Esophagus squamous epithelium (tissue), 5 donors: ENCODE results near the gene CFL1. TPM values are rescaled to one million over a fixed set of nuclear protein-coding genes. Genes with fewer than 3 reads are reported as not detected.
"Not testable (repeated sequence)": the region's sequence is repeated elsewhere in the genome, so short reads cannot be mapped to it uniquely, and the experiment has no call there.

Experiments
- DNase-seq: peaks from one replicate; lab custom pipeline; 2025; lab: John Stamatoyannopoulos, UW
- H3K27ac ChIP-seq, 4 donors: fragments of 200-600 bp; sonication (generic); one replicate each; pipeline ENCODE4 v1.5.1; 2016 to 2019; ENCODE audit warnings: mild to moderate bottlenecking in 1 of 4
- H3K27me3 ChIP-seq, 4 donors: fragments of 200-600 bp; sonication (generic); 1 replicate in 3 of 4; 2 replicates in 1 of 4; pipeline versions ENCODE4 v1.5.1 to v1.6.0; 2017 to 2021; ENCODE audit warnings: antibody characterized with exemption in 1 of 4
- H3K36me3 ChIP-seq, 3 donors: fragments of 200-600 bp; sonication (generic); one replicate each; pipeline ENCODE4 v1.5.1; 2016 to 2019
- H3K4me1 ChIP-seq, 3 donors: fragments of 200-600 bp; sonication (generic); one replicate each; pipeline ENCODE4 v1.5.1; 2017 to 2019
- H3K4me3 ChIP-seq, 4 donors: fragments of 200-600 bp; sonication (generic); 1 replicate in 3 of 4; 2 replicates in 1 of 4; pipeline ENCODE4 v1.5.1; 2016 to 2019; ENCODE audit warnings: mild to moderate bottlenecking in 2 of 4, moderate library complexity in 1 of 4
- H3K9me3 ChIP-seq, 3 donors: fragments of 200-600 bp; sonication (generic); one replicate each; pipeline ENCODE4 v1.5.1; 2016 to 2019
- POLR2A ChIP-seq, 4 donors: fragments of 450-650 bp; IDR thresholded peaks; one replicate each; pipeline ENCODE4 v1.6.1; 2017; ENCODE audit warnings: antibody characterized with exemption in 4 of 4, mild to moderate bottlenecking in 4 of 4, moderate library complexity in 3 of 4
- WGBS, 2 donors: methylation state at CpG; one replicate each; pipeline ENCODE4 v1.1.5; 2018; 5-methylcytosine and 5-hydroxymethylcytosine counted together
- intact Hi-C: fragments of 100-400 bp; cut with DNase I; formaldehyde crosslinking; loops from one replicate; pipeline ENCODE4 v1.15.0; 2022
- total RNA-seq, 4 donors: library from RNA; depleted of rRNA; stranded (reverse); fragments of >200 nt; gene quantifications; one replicate each; pipeline ENCODE4 v1.1.0, GENCODE V29; 2016
- TF ChIP-seq, protein P1 (sequence below), 6 experiments: fragments of 450-650 bp in 4 of 6; fragments of 200-600 bp in 2 of 6; sonication (generic) in 2 of 6; IDR thresholded peaks; one replicate each; pipeline ENCODE4 v1.5.1; 2016 to 2019; ENCODE audit warnings: antibody characterized with exemption in 6 of 6, mild to moderate bottlenecking in 4 of 6, moderate library complexity in 4 of 6
- donor health status: DM: yes; HTN: yes; CAD: no.

The CFL1 gene
- total RNA-seq, 4 donors from 2014 or later, result 453 to 833 (median 750) TPM

DNA sequence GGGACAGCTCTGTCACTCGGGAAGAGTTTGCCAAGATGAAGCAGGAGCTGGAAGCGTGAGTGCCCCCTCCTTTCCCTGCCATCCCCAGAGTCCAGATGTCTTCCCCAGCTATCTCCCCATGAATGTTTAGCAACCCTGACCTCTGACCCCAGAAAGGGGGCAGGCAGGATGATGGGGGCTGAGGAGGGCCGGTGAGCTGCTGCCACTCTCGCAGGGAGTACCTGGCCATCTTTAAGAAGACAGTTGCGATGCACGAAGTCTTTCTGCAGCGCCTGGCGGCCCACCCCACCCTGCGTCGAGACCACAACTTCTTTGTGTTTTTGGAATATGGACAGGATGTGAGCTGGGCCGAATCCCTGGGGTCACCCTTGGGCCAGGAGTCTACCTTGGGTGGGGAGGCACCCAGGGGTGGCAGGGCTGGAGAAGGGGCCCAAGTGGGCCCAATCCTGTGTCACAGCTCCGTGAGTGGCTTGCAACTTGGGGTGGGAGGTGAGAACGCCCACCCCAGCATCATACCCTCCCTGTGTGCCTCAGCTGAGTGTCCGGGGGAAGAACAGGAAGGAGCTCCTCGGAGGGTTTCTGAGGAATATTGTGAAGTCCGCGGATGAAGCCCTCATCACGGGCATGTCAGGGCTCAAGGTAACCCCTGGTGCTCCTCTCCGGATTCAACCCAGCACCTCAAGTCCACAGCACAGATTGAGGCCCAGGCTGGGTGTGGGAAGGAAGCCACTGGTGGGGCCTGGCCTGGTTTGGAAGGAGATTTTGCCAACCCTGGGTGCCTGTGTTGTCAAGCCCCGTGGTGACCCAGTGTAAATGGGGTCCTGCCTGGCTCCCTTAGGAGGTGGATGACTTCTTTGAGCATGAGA lies 7.5 kb downstream of the CFL1 start:
- no peaks in the 10 kb centered on the region for H3K27me3 ChIP-seq
- H3K9me3 ChIP-seq, result no peaks in the 10 kb centered on the region
- WGBS, 2 donors, result 71 to 80% methylated on average over 12 to 18 of the region's 20 CpGs
- H3K4me1 ChIP-seq, result peaks cover 0 to 24% (median 5%) of the 10 kb centered on the region in 3 donors
- TF ChIP-seq, protein P1, sequence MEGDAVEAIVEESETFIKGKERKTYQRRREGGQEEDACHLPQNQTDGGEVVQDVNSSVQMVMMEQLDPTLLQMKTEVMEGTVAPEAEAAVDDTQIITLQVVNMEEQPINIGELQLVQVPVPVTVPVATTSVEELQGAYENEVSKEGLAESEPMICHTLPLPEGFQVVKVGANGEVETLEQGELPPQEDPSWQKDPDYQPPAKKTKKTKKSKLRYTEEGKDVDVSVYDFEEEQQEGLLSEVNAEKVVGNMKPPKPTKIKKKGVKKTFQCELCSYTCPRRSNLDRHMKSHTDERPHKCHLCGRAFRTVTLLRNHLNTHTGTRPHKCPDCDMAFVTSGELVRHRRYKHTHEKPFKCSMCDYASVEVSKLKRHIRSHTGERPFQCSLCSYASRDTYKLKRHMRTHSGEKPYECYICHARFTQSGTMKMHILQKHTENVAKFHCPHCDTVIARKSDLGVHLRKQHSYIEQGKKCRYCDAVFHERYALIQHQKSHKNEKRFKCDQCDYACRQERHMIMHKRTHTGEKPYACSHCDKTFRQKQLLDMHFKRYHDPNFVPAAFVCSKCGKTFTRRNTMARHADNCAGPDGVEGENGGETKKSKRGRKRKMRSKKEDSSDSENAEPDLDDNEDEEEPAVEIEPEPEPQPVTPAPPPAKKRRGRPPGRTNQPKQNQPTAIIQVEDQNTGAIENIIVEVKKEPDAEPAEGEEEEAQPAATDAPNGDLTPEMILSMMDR (IDR thresholded peaks at IDR 0.05), result no peak
- no peak for TF ChIP-seq POLR2A (IDR thresholded peaks at IDR 0.05)
- H3K4me3 ChIP-seq, result no peak overlapping the region
- no peak overlapping the region for H3K27ac ChIP-seq
- no peak for DNase-seq
- peaks cover 31 to 51% (median 35%) of the 10 kb centered on the region in 3 donors for H3K36me3 ChIP-seq
- intact Hi-C loops, result no loop called here

DNA sequence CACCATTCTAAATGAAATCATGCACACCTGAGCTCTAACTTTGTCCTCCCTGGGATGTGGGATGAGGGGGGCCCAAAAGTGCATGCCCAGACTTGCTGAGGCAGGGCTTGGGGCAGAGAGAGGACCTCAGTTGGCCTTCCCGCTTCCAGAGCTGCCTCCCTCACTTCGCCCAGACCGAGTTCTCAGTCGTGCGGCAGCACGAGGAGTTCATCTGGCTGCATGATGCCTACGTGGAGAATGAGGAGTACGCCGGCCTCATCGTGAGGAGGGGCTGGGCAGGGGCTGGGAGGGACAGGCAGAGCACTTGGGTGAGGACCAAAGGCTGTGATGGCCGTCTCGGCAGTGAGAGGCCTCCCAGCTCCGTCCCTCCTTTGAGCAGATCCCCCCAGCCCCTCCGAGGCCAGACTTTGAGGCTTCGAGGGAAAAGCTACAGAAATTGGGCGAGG lies 8.2 kb downstream of the CFL1 start:
- no peak for DNase-seq
- peaks cover 0 to 17% (median 0%) of the 10 kb centered on the region in 3 donors for H3K4me1 ChIP-seq

DNA sequence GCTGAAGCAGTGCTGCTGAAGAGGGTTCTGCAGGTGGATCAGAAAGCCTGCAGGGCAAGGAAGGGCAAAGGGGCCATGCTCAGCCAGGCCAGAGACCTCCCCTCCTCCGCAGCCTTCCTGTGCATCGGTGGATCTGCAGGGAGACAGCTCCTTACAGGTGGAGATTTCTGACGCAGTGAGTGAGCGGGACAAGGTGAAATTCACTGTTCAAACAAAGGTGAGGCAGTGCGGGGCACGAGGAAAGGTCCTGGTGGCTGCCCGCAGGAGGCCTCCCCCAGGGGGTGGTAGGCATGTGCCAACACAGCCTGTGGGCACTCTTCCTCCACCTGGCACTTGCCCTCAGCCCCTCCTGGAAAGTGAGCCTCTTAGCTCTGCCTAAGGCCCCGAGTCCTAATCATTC lies 8.6 kb downstream of the CFL1 start:
- H3K27me3 ChIP-seq, result no peaks in the 10 kb centered on the region
- H3K4me1 ChIP-seq, result peaks cover 0 to 13% (median 0%) of the 10 kb centered on the region in 3 donors
- intact Hi-C loops, result no loop called here
- TF ChIP-seq, protein P1 (IDR thresholded peaks at IDR 0.05), result no peak
- TF ChIP-seq POLR2A (IDR thresholded peaks at IDR 0.05), result no peak
- no peak overlapping the region for H3K4me3 ChIP-seq
- no peak overlapping the region for H3K27ac ChIP-seq
- peaks cover 21 to 40% (median 24%) of the 10 kb centered on the region in 3 donors for H3K36me3 ChIP-seq
- no peaks in the 10 kb centered on the region for H3K9me3 ChIP-seq
- WGBS, 2 donors, result 37% methylated on average over 5 of the region's 8 CpGs; no CpG with 5 or more reads in 1 of the 2 donors
- no peak for DNase-seq

More for the DNA sequence above, 8.2 kb downstream of the CFL1 start:
- Histone ChIP-seq H3K27me3 (no peaks in the 10 kb centered on the region), H3K4me3 (no peak overlapping the region), H3K9me3 (no peaks in the 10 kb centered on the region), H3K27ac (no peak overlapping the region), H3K36me3 (peaks cover 25 to 44% (median 28%) of the 10 kb centered on the region in 3 donors)
- intact Hi-C loops, result no loop called here
- TF ChIP-seq, protein P1 (IDR thresholded peaks at IDR 0.05), result no peak
- TF ChIP-seq POLR2A (IDR thresholded peaks at IDR 0.05), result no peak
- WGBS, 2 donors, result 52% methylated on average over 16 of the region's 16 CpGs; no CpG with 5 or more reads in 1 of the 2 donors

GRCh38 chr11:65848693-65849092 lies 9.3 kb downstream of the CFL1 start:
- H3K9me3 ChIP-seq, H3K4me3 ChIP-seq, DNase-seq, H3K27me3 ChIP-seq, intact Hi-C loops, H3K27ac ChIP-seq, H3K4me1 ChIP-seq: not testable (repeated sequence)
- peaks cover 15 to 33% (median 17%) of the 10 kb centered on the region in 3 donors for H3K36me3 ChIP-seq
- 54 to 55% methylated on average over 6 to 7 of the region's 7 CpGs for WGBS, 2 donors

DNA sequence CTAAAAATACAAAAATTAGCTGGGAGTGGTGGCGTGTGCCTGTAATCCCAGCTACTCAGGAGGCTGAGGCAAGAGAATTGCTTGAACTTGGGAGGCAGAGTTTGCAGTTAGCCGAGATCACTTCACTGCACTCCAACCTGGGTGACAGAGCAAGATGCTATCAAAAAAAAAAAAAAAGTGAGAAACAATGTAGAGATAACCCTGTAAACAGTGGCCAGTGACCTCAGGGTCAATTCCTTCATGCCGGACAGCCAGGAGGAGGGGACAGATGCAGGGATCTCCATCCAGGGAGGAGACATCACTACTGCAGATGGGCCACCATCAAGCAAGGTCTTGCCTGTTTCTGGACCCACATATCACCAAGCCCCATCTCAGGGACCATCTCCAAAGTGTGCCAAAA lies 10.2 kb downstream of the CFL1 start:
- no peaks in the 10 kb centered on the region for H3K4me1 ChIP-seq
- H3K27ac ChIP-seq, result no peak overlapping the region
- intact Hi-C loops, result no loop called here
- H3K36me3 ChIP-seq, result peaks cover 6 to 24% (median 8%) of the 10 kb centered on the region in 3 donors
- 54 to 64% methylated on average over 2 to 3 of the region's 3 CpGs for WGBS, 2 donors
- no peak for TF ChIP-seq POLR2A (IDR thresholded peaks at IDR 0.05)
- TF ChIP-seq, protein P1 (IDR thresholded peaks at IDR 0.05), result no peak
- H3K27me3 ChIP-seq, result no peaks in the 10 kb centered on the region
- H3K4me3 ChIP-seq, result no peak overlapping the region
- no peak for DNase-seq
- no peaks in the 10 kb centered on the region for H3K9me3 ChIP-seq
